B cell (primary cell): ENCODE results near the gene GID4. TPM values are rescaled to one million over a fixed set of nuclear protein-coding genes. Genes with fewer than 3 reads are reported as not detected.

Experiments used
- ATAC-seq: fragments of 200-7000 bp; cut with Tn5 transposase; one replicate; pipeline ENCODE4 v1.10.0; 2021; ENCODE audit warnings: low read depth, mild to moderate bottlenecking, moderate number of reproducible peaks, moderate library complexity
- CTCF ChIA-PET: fragments of 350-600 bp; sonication (Branson Sonifier 250); formaldehyde crosslinking; loops from one replicate; lab custom pipeline; 2021; ENCODE audit warnings: antibody characterized with exemption, inconsistent platforms; lab: Charles Lee
- POLR2A ChIA-PET: fragments of 350-600 bp; sonication (Branson Sonifier 250); formaldehyde crosslinking; loops from one replicate; lab custom pipeline; 2021; ENCODE audit warnings: antibody characterized with exemption; lab: Charles Lee
- DNase-seq: peaks from one replicate; pipeline ENCODE4 v3.0.0; 2013
- H2AFZ ChIP-seq: 2 replicates; pipeline ENCODE4 v1.6.1; 2012; ENCODE audit warnings: mild to moderate bottlenecking, low read depth, low read length; ENCODE audit not compliant: insufficient read depth, poor library complexity, severe bottlenecking
- H3K27ac ChIP-seq, 2 donors: 1 replicate in 1 of 2; 2 replicates in 1 of 2; pipeline ENCODE4 v1.5.1; 2012 to 2013; ENCODE audit warnings: low read length in 2 of 2, mild to moderate bottlenecking in 2 of 2, moderate library complexity in 1 of 2
- H3K27me3 ChIP-seq, 4 experiments: fragments of 200-600 bp in 1 of 4; sonication (generic) in 1 of 4; replicated peaks in 1 of 4; 1 replicate in 2 of 4; 2 replicates in 2 of 4; pipeline versions ENCODE4 v1.6.1 to v1.7.0; 2013 to 2016; ENCODE audit warnings: low read length in 3 of 4, mild to moderate bottlenecking in 2 of 4, mixed read lengths in 1 of 4, moderate library complexity in 1 of 4; ENCODE audit not compliant: insufficient read depth in 4 of 4, control insufficient read depth in 3 of 4; ENCODE audit errors: control extremely low read depth in 1 of 4
- H3K36me3 ChIP-seq, 2 experiments: replicated peaks in 1 of 2; 1 replicate in 1 of 2; 2 replicates in 1 of 2; pipeline versions ENCODE4 v1.6.1 to v1.7.1; 2013; ENCODE audit warnings: low read length in 1 of 2; ENCODE audit not compliant: insufficient read depth in 2 of 2, control insufficient read depth in 1 of 2; ENCODE audit errors: control extremely low read depth in 1 of 2, extremely low read depth in 1 of 2
- H3K4me1 ChIP-seq, 2 donors: fragments of 200-600 bp in 1 of 2; sonication (generic) in 1 of 2; 1 replicate in 1 of 2; 2 replicates in 1 of 2; pipeline versions ENCODE4 v1.5.1 to v1.6.1; 2013 to 2017; ENCODE audit warnings: low read length in 2 of 2; ENCODE audit not compliant: control insufficient read depth in 2 of 2, insufficient read depth in 2 of 2
- H3K4me2 ChIP-seq: replicated peaks from 2 replicates; pipeline ENCODE3; 2012; ENCODE audit warnings: mild to moderate bottlenecking, low read depth, low read length; ENCODE audit not compliant: poor library complexity, severe bottlenecking
- H3K4me3 ChIP-seq, 5 experiments: fragments of 200-600 bp in 1 of 5; sonication (generic) in 1 of 5; 1 replicate in 3 of 5; 2 replicates in 2 of 5; pipeline versions ENCODE4 v1.5.1 to v1.7.0; 2011 to 2016; ENCODE audit warnings: low read length in 4 of 5, mild to moderate bottlenecking in 4 of 5, low read depth in 2 of 5, control low read depth in 1 of 5, moderate library complexity in 1 of 5; ENCODE audit not compliant: insufficient read depth in 1 of 5; ENCODE audit errors: control extremely low read depth in 1 of 5, extremely low read depth in 1 of 5
- H3K79me2 ChIP-seq: fragments of 200-600 bp; sonication (generic); one replicate; pipeline ENCODE4 v1.6.0; 2016; ENCODE audit warnings: low read length; ENCODE audit not compliant: control insufficient read depth, insufficient read depth
- H3K9ac ChIP-seq: fragments of 200-600 bp; sonication (generic); 2 replicates; pipeline ENCODE4 v1.6.1; 2017; ENCODE audit warnings: mild to moderate bottlenecking, low read length, moderate library complexity
- H3K9me3 ChIP-seq, 3 donors: one replicate each; pipeline versions ENCODE4 v1.6.1 to v1.7.1; 2013; ENCODE audit warnings: low read length in 2 of 3; ENCODE audit not compliant: control insufficient read depth in 2 of 3, insufficient read depth in 1 of 3; ENCODE audit errors: control extremely low read depth in 1 of 3
- H4K20me1 ChIP-seq: 2 replicates; pipeline ENCODE4 v1.6.0; 2012; ENCODE audit warnings: mild to moderate bottlenecking, low read length; ENCODE audit not compliant: insufficient read depth, control insufficient read depth, poor library complexity, severe bottlenecking
- H3K27ac Mint-ChIP-seq: one replicate; pipeline ENCODE4 v1.8.0; 2021; ENCODE audit warnings: mixed read lengths
- H3K27me3 Mint-ChIP-seq: one replicate; pipeline ENCODE4 v1.8.0; 2021; ENCODE audit warnings: mixed read lengths
- H3K4me1 Mint-ChIP-seq: one replicate; pipeline ENCODE4 v1.8.0; 2021; ENCODE audit warnings: mixed read lengths
- H3K4me3 Mint-ChIP-seq: one replicate; pipeline ENCODE4 v1.8.0; 2021; ENCODE audit warnings: mixed read lengths
- H3K9me3 Mint-ChIP-seq: one replicate; pipeline ENCODE4 v1.8.0; 2022; ENCODE audit warnings: mixed read lengths; ENCODE audit not compliant: insufficient read depth
- CTCF ChIP-seq: fragments of 200-600 bp; IDR thresholded peaks from one replicate; pipeline ENCODE4 v1.8.0; 2022; ENCODE audit warnings: antibody characterized with exemption, mild to moderate bottlenecking
- EZH2 ChIP-seq: IDR thresholded peaks from 2 replicates; pipeline ENCODE4 v1.6.1; 2012; ENCODE audit warnings: borderline replicate concordance, low read depth, mild to moderate bottlenecking, moderate library complexity, low read length; ENCODE audit not compliant: insufficient read depth, poor library complexity, severe bottlenecking
- WGBS: methylation state at CpG from one replicate; pipeline ENCODE4 v1.1.5; 2013; ENCODE audit warnings: missing lambda C conversion rate; ENCODE audit not compliant: insufficient coverage; 5-methylcytosine and 5-hydroxymethylcytosine counted together
- intact Hi-C: fragments of 100-400 bp; cut with micrococcal nuclease; formaldehyde crosslinking; loops from one replicate; pipeline ENCODE4 v1.10.0; 2022
- polyA plus RNA-seq: library from polyadenylated mRNA; depleted of rRNA; stranded (reverse); fragments of >200 nt; gene quantifications from 2 replicates; pipeline ENCODE4 v1.2.3, GENCODE V29; 2012
- total RNA-seq, 2 donors: library from RNA; stranded (reverse); fragments of 120-200 nt in 1 of 2; gene quantifications; 1 replicate in 1 of 2; 2 replicates in 1 of 2; pipeline versions ENCODE4 v1.2.3 to v1.2.4, GENCODE V29; 2013 to 2022

Gene GID4
- total and polyA plus RNA-seq, 2 donors (not counting 1 experiment from before 2014, with no cell fraction given): 5.6 to 11.8 TPM

GRCh38 chr17:18000030-18000408 lies 39.2 kb upstream of the GID4 start:
- Mint-ChIP-seq H3K4me3 (no peak overlapping the region), H3K27ac (no peak overlapping the region), H3K9me3 (no peaks in the 10 kb centered on the region), H3K4me1 (peaks cover 10% of the 10 kb centered on the region), H3K27me3 (no peaks in the 10 kb centered on the region)
- Histone ChIP-seq H3K9me3 (no peaks in the 10 kb centered on the region), H3K9ac (no peak overlapping the region), H3K36me3 (no peaks in the 10 kb centered on the region), H2AFZ (no peak overlapping the region), H3K27me3 (no peaks in the 10 kb centered on the region), H3K27ac (no peak overlapping the region), H3K79me2 (no peaks in the 10 kb centered on the region), H4K20me1 (no peaks in the 10 kb centered on the region), H3K4me2 (no peak overlapping the region), H3K4me1 (no peaks in the 10 kb centered on the region), H3K4me3 (no peak overlapping the region)
- POLR2A ChIA-PET: interaction anchor here (0.6 to 0.7 kb wide), 2 partner anchors 23 to 32 kb away, joined by 3 to 4 read pairs; no protein-coding TSS in a partner anchor
- DNase-seq: no peak
- ATAC-seq: no peak
- CTCF ChIA-PET: no interaction called here
- intact Hi-C loops: no loop called here
- no peak for TF ChIP-seq CTCF
- no peak for TF ChIP-seq EZH2
- 87% methylated on average over 5 of the region's 8 CpGs for WGBS

GRCh38 chr17:18002171-18002570 lies 37.0 kb upstream of the GID4 start:
- Histone ChIP-seq H3K27me3 (no peaks in the 10 kb centered on the region), H3K4me3 (no peak overlapping the region), H3K4me2 (no peak overlapping the region), H3K4me1 (no peaks in the 10 kb centered on the region), H4K20me1 (no peaks in the 10 kb centered on the region), H3K27ac (no peak overlapping the region), H3K79me2 (no peaks in the 10 kb centered on the region), H3K9me3 (no peaks in the 10 kb centered on the region), H3K9ac (no peak overlapping the region), H2AFZ (no peak overlapping the region), H3K36me3 (peaks cover 0 to 8% of the 10 kb centered on the region in 2 experiments)
- H3K27me3 Mint-ChIP-seq: no peaks in the 10 kb centered on the region
- intact Hi-C loops: no loop called here
- H3K27ac Mint-ChIP-seq: no peak overlapping the region
- peaks cover 10% of the 10 kb centered on the region for H3K4me1 Mint-ChIP-seq
- 100% methylated on average over 1 of the region's 2 CpGs for WGBS
- ChIA-PET CTCF (interaction anchor here (1.2 kb wide), 1 partner anchor 9 kb away, joined by 3 read pairs; no protein-coding TSS in a partner anchor), POLR2A (no interaction called here)
- H3K4me3 Mint-ChIP-seq: no peak overlapping the region
- DNase-seq (no peak), ATAC-seq (no peak)
- no peaks in the 10 kb centered on the region for H3K9me3 Mint-ChIP-seq
- TF ChIP-seq CTCF (no peak), EZH2 (no peak)
